ENCODE results near the gene OTC.

The OTC gene

GRCh38 chrX:38352362-38352761 lies at the start of gene OTC:
Gene OTC (plus strand): TSS chrX:38352604. CDS start chrX:38352697, 93 bp downstream.
- H3K27me3 ChIP-seq (ENCODE audit: insufficient read depth, low read length), result no peaks in the 10 kb centered on the region
- H3K27ac ChIP-seq (ENCODE audit: low read depth, low read length, poor library complexity, severe bottlenecking), result no peak within 1 kb of the TSS
- no peaks in the 10 kb centered on the region for H3K9me2 ChIP-seq (ENCODE audit: low read depth, low read length)
- H3K4me1 ChIP-seq (ENCODE audit: insufficient read depth, low read length, severe bottlenecking), result no peaks in the 10 kb centered on the region
- H3F3A ChIP-seq (ENCODE audit: insufficient read depth, low read length), result no peaks in the 10 kb centered on the region
- no peaks in the 10 kb centered on the region for H4K20me1 ChIP-seq (ENCODE audit: insufficient read depth, low read length)
- no peak within 1 kb of the TSS for H3K4me3 ChIP-seq (ENCODE audit: low read depth, low read length, poor library complexity, severe bottlenecking)
- no peaks in the 10 kb centered on the region for H3K9me3 ChIP-seq (ENCODE audit: low read length)
- no peak within 1 kb of the TSS for H2AFZ ChIP-seq (ENCODE audit: low read length)
- H3K4me2 ChIP-seq (ENCODE audit: low read length), result no peak within 1 kb of the TSS
- no peaks in the 10 kb centered on the region for H3K36me3 ChIP-seq (ENCODE audit: insufficient read depth, low read length)
- H3K79me2 ChIP-seq (ENCODE audit: insufficient read depth, low read length), result no peaks in the 10 kb centered on the region
- H3K9ac ChIP-seq (ENCODE audit: low read length), result no peak within 1 kb of the TSS
- TF ChIP-seq CTCF (IDR thresholded peaks at IDR 0.05; ENCODE audit: low read length), result no peak

- no peak for TF ChIP-seq EZH2 (IDR thresholded peaks at IDR 0.05; ENCODE audit: borderline replicate concordance, low read length)
- peak; percentile 8; the same call in 1 of the 2 replicates for TF ChIP-seq CTCF (IDR thresholded peaks at IDR 0.05; ENCODE audit: low read length)
- H3K9me2 ChIP-seq (ENCODE audit: low read depth, low read length), result no peaks in the 10 kb centered on the region
Observed at GRCh38 chrX:38304010-38304409, 48.4 kb upstream of the OTC start.

GRCh38 chrX:38305971-38306370 lies 46.4 kb upstream of the OTC start:
- TF ChIP-seq CTCF (IDR thresholded peaks at IDR 0.05; ENCODE audit: low read length) (no peak), EZH2 (IDR thresholded peaks at IDR 0.05; ENCODE audit: borderline replicate concordance, low read length) (no peak)
- Histone ChIP-seq H3K27me3 (ENCODE audit: insufficient read depth, low read length) (no peaks in the 10 kb centered on the region), H3K4me1 (ENCODE audit: insufficient read depth, low read length, severe bottlenecking) (no peaks in the 10 kb centered on the region), H3K36me3 (ENCODE audit: insufficient read depth, low read length) (no peaks in the 10 kb centered on the region), H3K4me2 (ENCODE audit: low read length) (no peak overlapping the region), H3K4me3 (ENCODE audit: low read depth, low read length, poor library complexity, severe bottlenecking) (no peak overlapping the region), H3K9me3 (ENCODE audit: low read length) (no peaks in the 10 kb centered on the region), H3K27ac (ENCODE audit: low read depth, low read length, poor library complexity, severe bottlenecking) (no peak overlapping the region), H2AFZ (ENCODE audit: low read length) (no peak overlapping the region), H3F3A (ENCODE audit: insufficient read depth, low read length) (no peaks in the 10 kb centered on the region), H3K79me2 (ENCODE audit: insufficient read depth, low read length) (no peaks in the 10 kb centered on the region), H3K9ac (ENCODE audit: low read length) (no peak overlapping the region), H3K9me2 (ENCODE audit: low read depth, low read length) (no peaks in the 10 kb centered on the region), H4K20me1 (ENCODE audit: insufficient read depth, low read length) (no peaks in the 10 kb centered on the region)

More at GRCh38 chrX:38304010-38304409, 48.4 kb upstream of the OTC start:
- no peaks in the 10 kb centered on the region for H3K79me2 ChIP-seq (ENCODE audit: insufficient read depth, low read length)
- H3K27me3 ChIP-seq (ENCODE audit: insufficient read depth, low read length), result no peaks in the 10 kb centered on the region
- no peaks in the 10 kb centered on the region for H4K20me1 ChIP-seq (ENCODE audit: insufficient read depth, low read length)
- no peak overlapping the region for H3K9ac ChIP-seq (ENCODE audit: low read length)
- H3K36me3 ChIP-seq (ENCODE audit: insufficient read depth, low read length), result no peaks in the 10 kb centered on the region
- H3K4me2 ChIP-seq (ENCODE audit: low read length), result no peak overlapping the region
- H3K27ac ChIP-seq (ENCODE audit: low read depth, low read length, poor library complexity, severe bottlenecking), result no peak overlapping the region
- no peaks in the 10 kb centered on the region for H3K9me3 ChIP-seq (ENCODE audit: low read length)
- H3K4me3 ChIP-seq (ENCODE audit: low read depth, low read length, poor library complexity, severe bottlenecking), result no peak overlapping the region
- no peaks in the 10 kb centered on the region for H3F3A ChIP-seq (ENCODE audit: insufficient read depth, low read length)
- no peak overlapping the region for H2AFZ ChIP-seq (ENCODE audit: low read length)
- H3K4me1 ChIP-seq (ENCODE audit: insufficient read depth, low read length, severe bottlenecking), result no peaks in the 10 kb centered on the region
